IPS DF 19.7 (cell line): ENCODE results near the gene ZNF586.
"Not testable (repeated sequence)": the region's sequence is repeated elsewhere in the genome, so short reads cannot be mapped to it uniquely, and the experiment has no call there.

Experiments
- DNase-seq: peaks from one replicate; pipeline ENCODE4 v3.0.0-alpha.2; 2013; ENCODE audit warnings: low read depth, low spot score

The ZNF586 gene

DNA sequence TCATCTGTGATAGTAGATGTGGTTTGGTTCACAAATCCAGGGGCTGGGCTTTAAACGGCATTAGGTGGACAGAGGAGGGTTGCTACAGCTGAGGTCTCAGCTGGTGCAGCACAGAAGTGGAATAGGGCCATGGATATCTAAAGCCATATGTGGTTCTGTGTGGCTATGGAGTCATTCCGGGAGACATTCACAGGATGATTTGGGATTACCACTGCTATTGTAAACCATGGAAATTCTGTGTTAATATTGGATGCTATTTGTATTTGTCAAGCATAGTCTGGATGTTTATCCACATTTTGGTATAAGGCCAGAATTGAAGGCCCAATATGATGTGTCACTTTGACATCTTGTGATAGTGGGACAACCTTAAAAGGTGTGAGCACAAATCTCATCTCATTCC lies 53.7 kb downstream of the ZNF586 start:
- DNase-seq, result not testable (repeated sequence)

DNA sequence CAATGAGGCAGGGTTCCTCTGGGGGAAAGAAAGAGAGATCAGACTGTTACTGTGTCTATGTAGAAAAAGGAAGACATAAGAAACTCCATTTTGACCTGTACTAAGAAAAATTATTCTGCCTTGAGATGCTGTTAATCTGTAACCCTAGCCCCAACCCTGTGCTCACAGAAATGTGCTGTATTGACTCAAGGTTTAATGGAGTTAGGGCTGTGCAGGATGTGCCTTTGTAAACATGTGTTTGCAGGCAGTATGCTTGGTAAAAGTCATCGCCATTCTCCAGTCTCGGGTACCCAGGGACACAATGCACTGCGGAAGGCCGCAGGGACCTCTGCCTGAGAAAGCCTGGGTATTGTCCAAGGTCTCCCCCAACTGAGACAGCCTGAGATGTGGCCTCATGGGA lies 54.1 kb downstream of the ZNF586 start:
- not testable (repeated sequence) for DNase-seq

DNA sequence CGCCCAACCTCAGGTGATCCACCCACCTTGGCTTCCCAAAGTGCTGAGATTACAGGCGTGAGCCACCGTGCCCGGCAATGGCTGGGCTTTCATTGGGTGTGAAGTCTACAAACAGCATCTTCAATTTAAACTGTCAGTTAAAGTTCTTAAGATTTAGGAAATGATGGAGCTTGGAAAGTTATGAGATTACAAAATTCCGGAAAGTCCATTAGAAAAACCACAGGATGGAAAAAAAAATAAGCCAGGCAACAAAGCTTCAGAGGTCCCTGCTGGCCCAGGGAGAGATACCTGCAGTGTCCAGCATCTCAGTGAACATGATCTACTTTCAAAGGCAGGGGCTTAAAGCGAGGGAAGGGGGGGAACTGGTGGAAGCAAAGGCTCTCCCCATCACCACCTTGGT lies 56.0 kb downstream of the ZNF586 start:
- no peak for DNase-seq

DNA sequence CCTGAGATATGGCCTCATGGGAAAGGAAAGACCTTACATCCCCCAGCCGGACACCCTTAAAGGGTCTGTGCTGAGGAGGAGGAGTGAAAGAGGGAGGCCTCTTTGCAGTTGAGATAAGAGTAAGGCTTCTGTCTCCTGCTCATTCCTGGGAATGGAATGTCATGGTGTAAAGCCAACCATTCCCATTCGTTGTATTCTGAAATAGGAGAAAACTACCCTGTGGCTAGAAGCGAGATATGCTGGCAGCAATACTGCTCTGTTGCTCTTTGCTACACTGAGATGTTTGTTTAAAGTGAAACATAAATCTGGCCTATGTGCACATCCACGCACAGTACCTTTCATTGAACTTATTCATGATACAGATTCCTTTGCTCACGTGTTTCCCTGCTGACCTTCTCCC lies 59.8 kb downstream of the ZNF586 start:
- DNase-seq, result no peak

DNA sequence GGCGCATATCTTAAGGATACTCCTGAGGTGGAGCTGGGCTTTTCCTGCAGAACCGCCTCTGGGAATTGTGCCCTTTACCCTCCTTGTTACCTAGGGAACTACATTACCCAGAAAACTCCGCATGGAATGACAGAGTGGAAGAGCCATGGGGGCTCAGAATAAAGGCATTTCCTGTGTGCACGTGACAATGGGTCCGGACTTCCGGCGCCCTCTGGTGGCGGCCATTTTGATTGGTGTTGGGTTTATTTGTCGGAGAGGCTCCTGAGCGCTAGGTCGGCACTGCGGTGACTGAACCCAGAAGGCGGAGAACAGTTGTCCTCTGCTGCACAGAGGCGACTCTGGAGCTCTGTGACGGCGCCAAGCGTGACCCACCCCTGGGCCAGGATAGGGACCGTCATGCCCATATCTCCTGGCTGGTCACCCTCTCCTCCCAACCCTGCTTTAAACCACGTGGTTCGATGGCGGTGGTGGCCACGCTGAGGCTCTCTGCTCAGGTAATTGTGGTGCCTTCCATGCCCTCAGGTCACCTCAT lies 60.7 kb downstream of the ZNF586 start, which contains the start of gene ZNF587B:
Gene ZNF587B (plus strand): TSS at position 229 of the 532 bp plus-strand sequence. CDS start 230 bp downstream, at position 459.
- DNase-seq, result peak; percentile 99
